Medulla oblongata (tissue), 1 donor: ENCODE results near the gene MORN1.

Experiments used
- DNase-seq: peaks from one replicate; pipeline ENCODE4 v3.0.0-alpha.2; 2015; ENCODE audit errors: extremely low spot score

The MORN1 gene

GRCh38 chr1:2275796-2276536, 115.4 kb downstream of the MORN1 start:
- DNase-seq, result no peak

GRCh38 chr1:2274929-2275475, 116.4 kb downstream of the MORN1 start:
- no peak for DNase-seq

- no peak for DNase-seq
Observed at GRCh38 chr1:2274231-2274928, 117.0 kb downstream of the MORN1 start.

DNA sequence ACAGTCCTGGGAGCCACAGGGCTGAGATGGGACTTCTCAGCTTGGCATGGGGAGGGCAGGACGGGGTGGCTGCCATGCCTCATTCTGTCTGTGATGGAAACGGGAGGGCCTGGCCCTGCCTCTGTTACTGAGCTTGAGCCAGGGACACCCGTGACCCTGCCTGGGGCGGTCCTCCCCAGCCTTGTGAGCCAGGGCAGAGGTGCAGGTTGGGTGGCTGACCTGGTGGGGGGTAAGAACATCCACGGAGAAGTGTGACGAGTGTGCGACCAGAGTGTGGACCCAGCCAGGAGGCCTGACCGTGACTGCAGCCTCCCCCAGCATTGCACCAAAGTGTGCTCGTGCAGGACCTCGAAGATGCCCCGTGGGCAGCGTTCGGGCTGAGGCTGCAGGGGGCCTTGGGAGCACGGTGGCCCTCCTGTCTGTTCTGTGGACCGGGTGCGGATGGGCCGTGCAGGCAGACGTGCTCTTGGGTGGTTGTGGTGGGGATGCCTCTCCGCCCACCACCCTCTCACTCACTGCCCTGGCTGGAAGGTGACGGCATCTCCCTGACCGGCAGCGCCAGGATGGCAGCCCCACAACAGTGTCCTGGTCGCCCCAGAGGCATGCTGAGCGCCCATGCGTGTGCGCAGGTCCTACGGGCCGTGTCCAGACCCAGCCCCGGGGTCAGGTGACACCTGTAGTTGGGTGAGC, 117.8 kb downstream of the MORN1 start:
- DNase-seq, result peak; percentile 24

DNA sequence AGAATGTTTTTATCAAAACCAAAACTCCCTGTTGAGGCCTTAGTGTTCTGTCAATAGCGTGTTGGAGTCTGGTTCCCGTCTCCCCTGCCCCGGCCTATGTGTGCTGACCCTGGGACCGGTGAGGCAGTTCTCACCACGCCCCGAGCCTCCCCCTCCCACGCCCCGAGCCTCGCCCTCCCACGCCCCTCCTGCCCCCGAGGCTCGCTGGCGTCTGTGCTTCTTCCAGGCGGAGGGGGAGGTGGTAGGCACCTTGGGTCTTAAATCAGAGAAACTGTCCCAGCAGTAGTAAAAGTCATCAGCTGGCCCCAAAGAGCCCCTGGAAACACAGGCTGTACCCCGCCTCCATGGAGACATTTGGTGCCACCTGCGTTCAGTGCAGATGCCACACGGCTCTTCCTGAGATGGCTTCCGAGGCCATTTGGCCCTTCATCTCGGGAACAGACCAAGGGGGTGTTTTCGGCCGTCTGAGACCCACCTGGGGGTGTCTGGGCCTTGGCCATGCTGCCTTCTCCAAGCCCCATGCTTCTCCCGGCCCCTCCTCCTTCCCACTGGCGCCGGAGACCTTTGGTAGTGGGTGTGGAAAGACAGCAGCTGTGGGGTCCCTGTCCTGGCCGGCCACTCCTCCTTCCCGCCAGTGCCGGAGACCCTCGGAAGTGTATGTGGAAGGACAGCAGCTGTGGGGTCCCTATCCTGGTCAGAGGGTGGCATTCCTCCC, 118.5 kb downstream of the MORN1 start:
- DNase-seq, result no peak

GRCh38 chr1:2271841-2272655, 119.3 kb downstream of the MORN1 start:
- DNase-seq, result no peak
